Middle frontal gyrus (tissue), 1 donor: ENCODE results near the gene TM7SF2.
A peak's percentile ranks its signal among the peaks of the same experiment; 100 is the strongest.
"Not testable (repeated sequence)": the region's sequence is repeated elsewhere in the genome, so short reads cannot be mapped to it uniquely, and the experiment has no call there.

ENCODE experiments used
- DNase-seq: peaks from one replicate; pipeline ENCODE4 v3.0.0-alpha.2; 2015; ENCODE audit warnings: low spot score; ENCODE audit errors: extremely low spot score

The TM7SF2 gene

DNA sequence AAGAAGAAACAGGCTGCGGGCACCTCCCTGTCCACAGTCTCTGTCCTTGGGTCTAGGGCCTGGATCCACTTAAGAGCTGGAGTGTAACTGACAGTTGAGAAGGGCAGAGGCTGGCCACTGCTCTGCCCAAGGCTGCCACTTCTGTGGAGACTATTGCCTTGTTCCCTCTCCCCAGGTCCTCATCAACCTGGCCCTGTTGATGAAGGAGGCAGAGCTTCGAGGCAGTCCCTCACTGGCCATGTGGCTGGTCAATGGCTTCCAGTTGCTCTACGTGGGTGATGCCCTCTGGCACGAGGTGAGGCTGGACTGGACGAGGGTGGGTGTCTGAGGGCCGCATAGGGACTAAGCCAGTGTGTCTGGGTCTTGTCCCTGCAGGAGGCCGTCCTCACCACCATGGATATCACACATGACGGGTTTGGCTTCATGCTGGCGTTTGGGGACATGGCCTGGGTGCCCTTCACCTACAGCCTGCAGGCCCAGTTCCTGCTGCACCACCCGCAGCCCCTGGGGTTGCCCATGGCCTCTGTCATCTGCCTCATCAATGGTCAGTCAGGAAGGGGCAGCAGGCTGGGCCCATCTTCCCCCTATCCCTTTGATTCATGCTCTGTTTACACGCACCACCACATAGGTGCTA is 3.0 kb downstream of the TM7SF2 start:
- no peak for DNase-seq

DNA sequence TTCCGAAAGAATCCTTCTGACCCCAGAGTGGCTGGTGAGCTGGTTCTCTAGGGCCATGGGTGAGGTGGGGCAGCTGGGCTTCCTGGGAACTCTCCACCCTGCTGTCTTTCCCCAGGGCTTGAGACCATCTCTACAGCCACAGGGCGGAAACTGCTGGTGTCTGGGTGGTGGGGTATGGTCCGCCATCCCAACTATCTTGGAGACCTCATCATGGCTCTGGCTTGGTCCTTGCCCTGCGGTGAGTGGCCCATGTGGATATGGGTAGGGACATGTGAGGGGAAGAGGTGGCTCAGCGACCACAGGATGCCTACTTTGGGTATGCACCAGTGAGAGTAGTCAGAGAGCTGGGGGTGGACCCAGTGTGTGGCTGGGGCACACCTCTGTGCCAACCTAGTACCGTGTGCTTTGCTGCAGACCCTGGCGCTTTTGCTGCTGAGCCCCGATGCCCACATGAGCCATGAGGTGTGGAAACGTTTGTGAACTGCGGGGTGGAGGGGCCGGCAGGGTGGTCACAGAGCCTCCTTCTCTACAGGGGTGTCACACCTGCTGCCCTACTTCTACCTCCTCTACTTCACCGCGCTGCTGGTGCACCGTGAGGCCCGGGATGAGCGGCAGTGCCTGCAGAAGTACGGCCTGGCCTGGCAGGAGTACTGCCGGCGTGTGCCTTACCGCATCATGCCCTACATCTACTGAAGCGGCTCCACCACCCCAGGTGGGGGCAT is 3.9 kb downstream of the TM7SF2 start:
- DNase-seq = no peak

DNA sequence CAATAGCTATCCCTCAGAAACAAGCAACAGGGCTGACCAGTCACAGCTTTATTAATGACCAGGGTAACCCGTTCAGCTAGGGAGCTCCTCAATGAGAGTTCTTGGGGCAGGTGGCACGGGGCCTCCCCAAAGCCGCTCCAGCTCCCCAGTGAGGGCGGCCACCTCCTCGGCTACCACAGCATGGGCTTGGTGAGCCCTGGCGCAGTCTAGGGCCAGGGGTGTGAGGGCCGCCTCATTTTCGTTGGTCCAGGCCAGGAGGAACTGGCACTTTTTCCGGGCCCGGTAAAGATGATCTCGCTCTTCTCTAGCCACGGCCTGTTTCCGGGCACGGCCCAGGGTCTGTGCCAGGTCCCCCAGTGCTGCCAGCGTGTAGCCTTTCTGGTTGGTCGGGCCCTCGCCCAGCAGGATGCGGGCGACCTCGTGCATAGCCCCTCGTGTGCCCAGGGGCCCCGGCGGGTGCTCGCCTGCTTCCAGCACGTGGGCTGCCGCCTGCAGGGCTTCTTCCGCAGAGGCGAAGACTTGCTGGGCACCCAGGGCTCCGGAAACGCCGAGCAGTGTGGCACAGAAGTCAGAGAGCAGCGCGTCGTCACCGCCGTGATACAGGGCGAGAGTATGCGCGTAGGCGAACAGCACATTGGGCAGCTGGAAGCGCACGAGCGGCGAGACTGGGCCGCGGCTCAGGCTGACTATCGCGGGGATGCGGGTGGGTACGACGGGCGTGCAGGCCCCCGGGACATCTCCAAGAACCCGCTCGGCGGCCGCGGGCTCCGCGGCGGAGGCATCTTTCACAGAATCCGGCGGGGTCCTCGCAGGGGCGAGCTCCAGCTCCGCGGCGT is 4.9 kb downstream of the TM7SF2 start:
- no peak for DNase-seq

DNA sequence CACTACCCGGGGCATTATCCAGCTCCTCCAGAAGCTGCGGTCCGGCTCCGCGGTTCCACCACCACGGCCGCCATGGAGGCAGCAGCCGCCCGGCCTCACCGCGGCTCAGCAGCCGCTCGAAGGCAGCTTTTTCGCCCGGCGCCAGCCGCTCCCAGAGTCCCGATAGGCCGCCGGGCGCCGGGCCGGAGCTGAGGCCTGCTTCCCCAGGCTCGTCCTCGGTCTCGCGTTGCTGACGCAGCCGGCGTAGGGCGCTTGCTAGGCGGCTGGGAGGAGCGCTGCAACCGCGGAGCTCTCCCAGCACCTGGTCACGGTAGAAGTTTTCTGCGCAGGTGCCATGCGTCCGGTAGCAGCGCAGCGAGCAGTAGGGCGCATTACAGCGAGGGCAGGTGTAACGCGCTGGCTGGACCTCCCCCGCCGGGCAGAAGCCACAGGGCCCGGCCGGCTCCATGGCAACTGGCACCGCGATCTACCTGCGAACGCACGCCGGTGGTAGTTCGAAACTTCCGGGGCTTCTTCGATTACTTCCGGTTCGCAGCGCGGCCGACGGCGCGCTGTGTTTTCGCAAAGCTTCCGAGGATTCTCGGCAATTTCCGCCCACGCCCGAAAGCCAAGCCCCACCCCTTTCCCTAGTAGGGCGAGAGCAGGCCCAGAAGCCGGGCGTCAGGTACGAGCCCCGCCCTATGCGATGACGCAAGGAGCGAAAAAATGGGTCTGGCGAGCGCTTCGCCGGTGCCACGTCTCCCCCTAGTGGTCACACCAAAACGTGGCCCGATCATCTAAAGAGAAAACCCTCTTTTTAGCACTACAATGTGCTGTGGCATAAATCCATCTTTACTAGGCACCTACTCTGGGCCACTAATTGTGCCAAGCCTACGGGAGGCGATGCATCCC is 5.8 kb downstream of the TM7SF2 start, which contains the start of gene ZNHIT2:
TSS of gene ZNHIT2 (minus strand) at position 496 of the 891 bp plus-strand sequence. CDS start at position 448, 48 bp downstream.
- DNase-seq = peak; percentile 98

DNA sequence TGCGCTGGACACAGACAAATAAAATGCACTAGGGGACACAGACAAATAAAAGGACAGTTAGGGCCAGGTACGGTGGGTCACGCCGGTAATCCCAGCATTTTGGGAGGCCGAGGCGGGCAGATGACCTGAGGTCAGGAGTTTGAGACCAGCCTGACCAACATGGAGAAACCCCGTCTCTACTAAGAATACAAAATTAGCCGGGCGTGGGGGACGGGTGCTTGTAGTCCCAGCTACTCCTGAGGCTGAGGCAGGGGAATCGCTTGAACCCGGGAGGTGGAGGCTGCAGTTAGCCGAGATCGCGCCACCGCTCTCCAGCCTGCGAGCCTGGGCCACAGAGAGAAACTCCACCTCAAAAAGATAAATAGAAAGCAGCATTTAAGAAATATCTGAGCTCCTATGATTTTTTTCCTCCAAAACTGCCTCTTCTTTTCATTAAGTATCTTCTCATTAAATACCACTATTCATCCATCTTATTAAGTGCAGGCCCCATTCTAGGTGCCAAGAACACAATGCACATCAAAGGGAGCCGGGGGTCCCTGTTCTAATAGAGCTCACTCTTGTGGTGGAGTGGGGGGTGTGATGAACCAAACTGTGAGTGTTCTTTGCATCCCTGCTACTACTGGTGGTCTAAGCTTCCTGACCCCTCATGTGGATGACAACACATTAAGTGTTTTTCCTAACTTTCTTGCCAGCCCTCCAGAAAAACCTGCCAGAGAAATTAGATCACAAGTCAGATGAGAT is 6.6 kb downstream of the TM7SF2 start:
- no peak for DNase-seq

DNA sequence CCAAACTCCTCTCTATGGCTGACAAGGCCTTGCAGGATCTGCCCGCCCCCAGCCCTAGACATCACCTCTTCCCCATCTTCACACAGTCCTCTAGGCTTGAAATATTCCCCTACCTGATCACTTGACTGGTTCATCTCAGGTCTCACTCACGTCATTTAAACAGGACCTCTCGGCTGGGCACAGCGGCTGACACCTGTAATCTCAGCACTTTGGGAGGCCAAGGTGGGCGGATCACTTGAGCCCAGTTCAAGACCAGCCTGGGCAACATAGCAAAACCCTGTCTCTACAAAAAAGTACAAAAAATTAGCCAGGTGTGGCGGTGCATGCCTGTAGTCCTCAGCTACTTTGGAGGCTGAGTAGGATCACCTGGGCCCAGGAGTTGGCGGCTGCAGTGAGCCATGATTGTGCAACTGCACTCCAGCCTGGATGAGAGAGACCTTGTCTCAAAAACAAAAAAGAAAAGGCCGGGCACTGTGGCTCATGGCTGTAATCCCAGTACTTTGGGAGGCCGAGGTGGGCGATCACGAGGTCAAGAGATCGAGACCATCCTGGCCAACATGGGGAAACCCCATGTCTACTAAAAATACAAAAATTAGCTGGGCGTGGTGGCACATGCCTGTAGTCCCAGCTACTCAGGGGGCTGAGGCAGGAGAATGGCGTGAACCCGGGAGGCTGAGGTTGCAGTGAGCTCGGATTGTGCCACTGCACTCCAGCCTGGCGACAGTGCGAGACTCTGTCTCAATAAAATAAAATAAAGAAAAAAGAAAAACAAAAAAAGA is 7.4 kb downstream of the TM7SF2 start:
- DNase-seq = not testable (repeated sequence)

DNA sequence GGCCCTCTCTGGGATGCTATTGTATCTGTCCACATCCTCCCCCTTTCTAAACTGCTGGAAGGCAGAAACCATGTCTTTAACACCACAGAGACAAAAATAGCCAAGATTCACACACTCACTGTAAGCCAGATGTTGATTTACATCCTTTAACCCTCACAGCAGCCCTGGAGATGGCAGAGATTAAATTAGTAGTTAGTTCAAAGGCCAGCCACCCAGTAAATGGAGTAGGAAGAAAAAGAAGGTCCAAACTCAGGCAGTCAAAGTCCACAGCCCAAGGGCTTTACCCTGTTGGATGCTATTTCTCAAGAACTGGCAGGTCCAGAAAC is 8.0 kb downstream of the TM7SF2 start:
- no peak for DNase-seq

DNA sequence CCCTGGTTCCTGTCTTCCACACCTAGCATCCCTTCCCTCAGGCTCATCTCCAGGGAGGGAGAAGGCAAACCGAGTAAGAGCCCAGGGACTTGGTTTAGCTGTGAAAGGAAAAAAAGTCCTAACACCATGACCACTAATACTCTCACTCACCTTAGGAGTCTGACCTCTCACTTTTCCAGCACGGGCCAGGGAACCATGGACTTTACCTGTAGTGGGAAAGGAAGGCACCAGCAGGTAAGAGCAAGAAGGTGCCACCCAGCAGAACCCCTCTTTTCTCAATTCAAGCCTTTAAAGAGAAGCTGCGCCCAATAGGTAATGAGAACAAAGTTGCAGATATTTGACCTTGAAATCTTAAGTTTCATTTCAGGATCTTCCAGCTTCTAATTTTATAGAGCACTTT is 9.2 kb downstream of the TM7SF2 start:
- no peak for DNase-seq

DNA sequence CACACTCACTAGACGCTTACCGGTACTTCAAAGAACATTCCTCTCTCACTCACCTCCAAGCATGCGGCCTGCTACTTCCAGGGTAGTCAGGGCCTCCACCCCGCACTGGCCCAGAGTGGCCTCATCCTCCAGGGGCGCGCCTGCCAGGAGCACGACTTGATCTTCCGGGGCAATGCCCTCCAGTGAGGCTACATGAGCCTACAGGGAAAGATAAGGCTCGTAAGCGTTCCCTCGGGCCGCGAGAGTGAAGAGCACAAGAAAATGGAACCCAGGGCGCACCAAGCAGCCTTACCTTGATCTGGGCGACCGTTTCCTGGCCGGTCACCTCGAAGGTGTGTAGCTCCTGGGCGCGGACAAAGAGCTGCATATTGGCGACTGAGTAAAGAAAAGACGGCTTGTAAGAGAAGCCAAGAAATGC is 9.8 kb downstream of the TM7SF2 start:
- DNase-seq = no peak

DNA sequence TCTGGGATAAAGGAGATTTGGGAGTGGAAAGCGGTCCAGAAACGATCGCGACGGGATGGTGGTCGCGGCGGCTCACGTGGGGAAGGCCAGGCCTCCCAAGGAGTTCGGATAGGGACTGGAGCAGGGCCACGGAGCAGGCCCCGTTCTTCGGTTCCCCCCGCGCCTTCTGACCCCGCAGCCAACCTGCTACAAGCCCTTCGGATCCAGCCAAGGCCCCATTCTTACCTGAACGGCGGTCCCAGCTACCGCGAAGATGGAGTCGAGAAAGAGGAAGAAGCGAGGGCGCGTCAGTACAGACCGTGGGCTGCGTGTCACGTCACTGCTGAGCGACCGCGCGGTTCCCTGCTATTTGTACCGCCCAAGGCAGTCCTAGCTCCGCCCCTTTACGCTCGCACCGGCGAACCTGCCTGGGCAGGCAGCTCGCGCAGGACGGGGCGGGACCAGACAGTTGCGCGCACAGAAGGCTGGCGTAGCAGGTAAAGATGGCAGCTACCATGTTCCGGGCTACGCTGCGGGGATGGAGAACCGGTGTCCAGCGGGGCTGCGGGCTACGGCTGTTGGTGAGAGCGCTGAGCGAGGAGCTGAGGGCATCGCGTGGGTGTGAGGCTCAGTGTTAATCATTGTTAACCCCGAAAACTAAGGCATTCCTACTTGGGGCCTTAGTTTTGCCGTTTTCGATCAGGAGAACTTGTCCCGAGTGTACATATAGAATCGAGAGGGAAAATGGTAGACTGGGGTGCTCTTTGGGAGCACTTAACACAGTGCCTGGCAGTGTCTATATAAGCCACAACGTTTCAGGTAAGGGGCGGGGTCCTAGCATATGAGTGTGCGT is 10.4 kb downstream of the TM7SF2 start, which contains the start of the genes FAU and MRPL49:
TSS of gene FAU (minus strand) at position 270 of the 832 bp plus-strand sequence. CDS start 321 bp downstream, outside the sequence.
TSS of gene MRPL49 (plus strand) at position 457 of the 832 bp plus-strand sequence. CDS start at position 483, 26 bp downstream.
- DNase-seq = peak; percentile 95

DNA sequence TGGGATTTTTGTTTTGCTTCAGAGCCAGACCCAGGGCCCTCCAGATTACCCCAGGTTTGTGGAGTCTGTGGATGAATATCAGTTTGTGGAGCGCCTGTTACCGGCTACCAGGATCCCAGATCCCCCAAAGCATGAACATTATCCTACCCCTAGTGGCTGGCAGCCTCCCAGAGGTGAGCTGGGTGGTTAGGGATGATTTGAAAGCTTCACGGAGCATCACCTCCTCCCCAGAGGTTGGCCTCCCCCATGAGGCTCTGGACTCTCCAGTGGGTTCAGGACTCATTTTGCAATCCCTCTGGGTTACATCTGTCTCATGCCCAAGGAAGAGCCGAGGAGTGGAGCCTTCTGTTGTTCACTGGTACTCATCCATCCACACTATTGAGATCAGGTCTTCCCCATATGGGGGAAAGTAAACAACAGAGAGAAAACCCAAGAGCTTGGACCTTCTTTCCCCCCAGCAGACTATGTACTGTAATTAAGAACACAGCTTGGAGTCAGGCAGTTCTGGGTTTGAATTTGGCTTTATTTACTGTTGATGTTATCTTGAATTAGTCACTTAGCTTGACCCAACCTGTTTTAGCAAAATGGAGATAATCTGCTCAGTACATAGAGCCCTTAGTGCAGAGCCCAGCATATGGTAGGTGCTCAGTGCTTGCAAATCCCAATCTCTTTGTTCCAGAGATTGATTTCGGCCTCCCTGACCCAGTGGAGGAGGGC is 13.0 kb downstream of the TM7SF2 start:
- DNase-seq = no peak

DNA sequence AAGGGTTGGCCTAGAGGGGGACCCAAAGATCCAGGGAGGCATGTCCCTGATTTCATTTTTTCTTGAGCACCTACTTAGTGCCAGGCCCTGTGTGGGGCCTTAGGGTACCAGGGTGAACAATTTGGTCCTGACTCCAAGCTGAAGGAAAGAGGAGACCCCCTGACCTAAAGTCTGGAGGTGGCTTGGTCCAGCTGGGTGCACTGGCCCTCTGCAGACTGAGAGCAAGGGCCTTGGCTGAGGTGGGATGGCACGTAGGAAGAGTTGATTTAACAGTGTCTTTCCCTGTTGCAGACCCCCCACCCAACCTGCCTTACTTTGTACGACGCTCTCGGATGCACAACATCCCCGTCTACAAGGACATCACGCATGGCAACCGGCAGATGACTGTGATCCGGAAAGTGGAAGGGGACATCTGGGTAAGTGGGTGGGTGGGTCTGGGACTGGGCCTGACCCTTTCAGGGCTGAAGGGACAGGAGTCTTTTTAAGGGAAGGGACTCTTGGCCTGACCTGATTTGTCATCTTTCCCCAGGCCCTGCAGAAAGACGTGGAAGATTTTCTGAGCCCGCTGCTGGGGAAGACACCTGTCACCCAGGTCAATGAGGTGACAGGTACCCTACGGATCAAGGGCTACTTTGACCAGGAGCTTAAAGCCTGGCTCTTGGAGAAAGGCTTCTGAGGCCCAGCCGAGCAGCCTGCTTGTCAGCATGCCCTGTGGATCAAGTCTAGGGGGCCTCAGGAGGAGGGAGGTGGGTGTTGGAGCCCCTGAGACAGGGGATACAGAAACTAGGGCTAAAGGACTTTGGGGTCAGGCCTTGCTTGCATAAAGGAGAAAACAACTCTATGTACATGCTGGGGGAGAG is 13.8 kb downstream of the TM7SF2 start:
- no peak for DNase-seq

DNA sequence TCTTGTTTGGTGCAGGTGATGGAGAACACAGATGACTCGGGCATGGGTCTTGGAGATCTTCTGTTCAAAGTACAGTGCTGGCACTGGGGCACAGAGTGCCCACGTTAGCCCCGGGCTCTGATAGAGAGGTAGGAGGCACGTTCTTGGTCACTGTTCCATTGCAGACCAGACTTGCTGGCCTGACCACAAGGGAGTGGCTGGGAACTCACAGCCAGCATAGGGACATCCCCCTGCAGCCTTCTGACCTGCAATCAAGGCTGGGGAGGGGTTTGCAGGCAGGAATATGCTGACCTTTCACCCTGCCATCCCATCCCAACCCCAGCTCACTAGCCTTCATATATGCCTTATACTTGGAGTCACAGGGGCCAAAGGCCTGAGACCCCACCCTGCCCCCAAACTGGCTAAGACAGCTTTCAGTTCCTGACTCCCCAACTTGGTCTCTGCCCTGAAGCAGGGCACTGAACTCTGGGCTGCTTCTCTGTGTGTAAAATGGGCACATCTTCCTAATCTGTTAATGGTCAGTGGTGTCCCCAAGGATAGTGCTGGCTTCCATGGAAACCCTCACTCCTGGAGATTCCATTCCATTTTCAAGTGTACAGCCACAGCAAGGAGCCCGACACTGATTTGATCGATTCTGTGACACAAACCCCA is 15.1 kb downstream of the TM7SF2 start:
- DNase-seq = no peak

DNA sequence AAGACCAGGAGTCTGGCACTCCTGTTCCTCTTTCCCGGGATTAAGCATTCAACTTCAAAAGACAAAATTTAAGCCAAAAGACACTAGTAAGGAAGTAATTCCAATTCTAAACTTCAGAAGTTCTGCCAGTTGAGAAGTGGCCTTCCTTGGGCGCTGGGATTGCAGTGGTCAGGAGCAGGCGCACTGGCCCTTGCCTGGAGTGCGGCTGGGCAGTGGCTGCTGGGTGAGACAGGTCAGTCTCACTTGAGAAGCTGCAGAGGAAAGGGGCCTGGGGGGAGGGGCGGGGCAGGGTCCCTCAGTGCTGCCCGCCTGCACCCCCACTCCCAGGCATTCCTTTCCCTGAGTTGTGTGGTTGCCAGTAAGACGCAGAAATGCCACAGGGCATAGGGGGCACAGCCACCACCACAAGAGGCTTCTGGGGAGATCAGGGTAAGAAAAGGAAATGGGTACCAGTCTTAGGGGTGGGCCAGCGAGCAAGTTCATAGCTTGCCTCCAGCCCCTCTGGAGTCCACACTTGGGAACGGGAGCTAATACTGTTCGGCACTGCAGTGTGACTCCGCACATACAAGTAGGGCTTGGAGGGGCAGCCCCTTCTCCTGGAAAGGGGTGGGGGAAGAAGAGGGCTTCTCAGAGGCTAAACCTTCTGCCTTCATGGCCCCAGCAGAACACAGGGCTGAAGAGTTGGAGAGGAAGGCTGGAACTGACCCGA is 16.0 kb downstream of the TM7SF2 start:
- no peak for DNase-seq

DNA sequence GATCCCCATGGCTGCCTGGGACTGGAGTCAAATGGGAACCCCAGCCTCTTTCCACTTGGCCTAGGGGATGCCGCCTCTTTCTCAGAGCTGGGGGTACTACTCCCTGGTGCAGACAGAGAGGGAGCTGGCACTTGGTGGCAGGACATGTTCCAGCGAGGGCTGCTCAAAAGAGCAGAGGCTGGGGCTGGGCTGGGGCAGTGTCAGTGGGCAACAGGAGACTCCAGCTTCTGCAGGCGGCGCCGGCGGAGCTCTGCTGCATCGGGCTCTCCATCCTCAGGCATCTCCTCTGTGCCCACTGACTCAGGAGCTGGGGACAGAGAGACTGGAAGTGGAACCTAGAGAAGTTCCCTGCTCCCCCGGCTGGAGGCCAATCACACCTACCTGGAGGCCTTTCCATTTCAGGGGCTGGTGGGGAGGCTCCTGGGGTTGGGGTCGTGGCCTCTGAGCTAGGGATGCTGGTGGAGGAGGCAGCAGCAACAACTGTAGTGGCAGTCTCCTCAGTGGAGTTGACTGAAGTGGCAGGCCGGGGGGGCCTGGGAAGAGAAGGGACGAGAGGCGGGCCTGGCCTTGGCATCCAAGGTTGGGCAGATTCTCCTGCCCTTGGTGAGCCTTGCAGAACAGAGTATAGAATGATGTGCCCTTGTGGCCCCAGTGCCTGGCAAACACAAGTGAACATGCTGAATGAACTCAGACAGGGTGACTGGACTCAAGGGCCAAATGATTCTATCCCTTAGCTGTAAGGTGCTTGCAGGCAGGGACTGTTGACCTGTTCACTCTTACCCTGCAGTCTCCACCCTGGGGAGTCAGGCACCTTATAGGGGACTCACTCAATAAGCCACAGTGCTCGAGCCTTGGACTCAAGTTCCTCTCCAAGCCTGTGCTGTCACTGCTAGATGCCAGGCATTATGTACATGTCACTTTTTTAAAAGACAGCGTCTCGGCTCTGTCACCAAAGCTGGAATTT is 16.8 kb downstream of the TM7SF2 start:
- no peak for DNase-seq
